GM12801 (cell line): ENCODE measurements around the gene RAB7B.
A peak's percentile ranks its signal among the peaks of the same experiment; 100 is the strongest.

Source experiments
- CTCF ChIP-seq: IDR thresholded peaks from one replicate; pipeline ENCODE4 v1.5.1; 2011; ENCODE audit warnings: control low read depth; ENCODE audit not compliant: insufficient read length; ENCODE audit errors: extremely low read depth

The RAB7B gene

GRCh38 chr1:206040328-206040727 is 37.1 kb upstream of the RAB7B start:
- TF ChIP-seq CTCF, result no peak

GRCh38 chr1:206039046-206039973 is 36.1 kb upstream of the RAB7B start:
- TF ChIP-seq CTCF, result no peak

GRCh38 chr1:206037581-206037980 is 34.4 kb upstream of the RAB7B start:
- TF ChIP-seq CTCF, result no peak

GRCh38 chr1:206036663-206037455 is 33.7 kb upstream of the RAB7B start:
- no peak for TF ChIP-seq CTCF

- TF ChIP-seq CTCF, result no peak
These were observed 31.8 kb upstream of the RAB7B start for GRCh38 chr1:206035027-206035426.

- no peak for TF ChIP-seq CTCF
These were observed 29.4 kb upstream of the RAB7B start for GRCh38 chr1:206032380-206033140.

- peak; percentile 77 for TF ChIP-seq CTCF
These were observed 27.5 kb upstream of the RAB7B start for GRCh38 chr1:206030714-206031113.
